HAP-1 (cell line): ENCODE data around the gene TUB.

Experiments used
- DNase-seq, 2 experiments: peaks; one replicate each; pipeline ENCODE4 v3.0.0-alpha.2; 2016 to 2020; ENCODE audit warnings: low spot score in 2 of 2
- H3K27me3 ChIP-seq: fragments of 250-450 bp; sonication (Bioruptor Pico); 2 replicates; pipeline ENCODE4 v1.5.1; 2020; ENCODE audit warnings: low read depth, mild to moderate bottlenecking, moderate library complexity
- H3K36me3 ChIP-seq: fragments of 250-450 bp; sonication (Bioruptor Pico); replicated peaks from 2 replicates; pipeline ENCODE4 v1.5.1; 2020; ENCODE audit warnings: mild to moderate bottlenecking
- H3K4me1 ChIP-seq: fragments of 250-450 bp; sonication (Bioruptor Pico); 2 replicates; pipeline ENCODE4 v1.5.1; 2020; ENCODE audit warnings: mild to moderate bottlenecking
- H3K4me3 ChIP-seq: fragments of 250-450 bp; sonication (Bioruptor Pico); 2 replicates; pipeline ENCODE4 v1.5.1; 2020; ENCODE audit warnings: mild to moderate bottlenecking, moderate library complexity
- H3K9me3 ChIP-seq: fragments of 250-450 bp; sonication (Bioruptor Pico); 2 replicates; pipeline ENCODE4 v1.5.1; 2020; ENCODE audit warnings: mild to moderate bottlenecking, moderate library complexity
- in situ Hi-C: fragments of 300-500 bp; cut with MboI; formaldehyde crosslinking; loops from 3 replicates; pipeline ENCODE4 v1.14.3; 2020; ENCODE audit warnings: low sequenced_read_pairs, inconsistent platforms, mixed read lengths

Gene TUB

GRCh38 chr11:8068605-8069221 is 12.3 kb upstream of the TUB start:
- no peaks in the 10 kb centered on the region for H3K4me1 ChIP-seq
- in situ Hi-C loops, result no loop called here
- no peak for DNase-seq
- H3K9me3 ChIP-seq, result no peaks in the 10 kb centered on the region
- peaks cover 9% of the 10 kb centered on the region for H3K27me3 ChIP-seq
- no peak overlapping the region for H3K4me3 ChIP-seq
- no peaks in the 10 kb centered on the region for H3K36me3 ChIP-seq

GRCh38 chr11:8069771-8070170 is 11.2 kb upstream of the TUB start:
- in situ Hi-C loops, result no loop called here
- Histone ChIP-seq H3K4me1 (no peaks in the 10 kb centered on the region), H3K36me3 (no peaks in the 10 kb centered on the region), H3K9me3 (no peaks in the 10 kb centered on the region), H3K4me3 (no peak overlapping the region), H3K27me3 (peaks cover 9% of the 10 kb centered on the region)
- no peak for DNase-seq

GRCh38 chr11:8070417-8071115 is 10.4 kb upstream of the TUB start:
- Histone ChIP-seq H3K9me3 (no peaks in the 10 kb centered on the region), H3K36me3 (no peaks in the 10 kb centered on the region), H3K4me3 (no peak overlapping the region), H3K27me3 (peaks cover 9% of the 10 kb centered on the region), H3K4me1 (peaks cover 3% of the 10 kb centered on the region; the same call in 1 of the 2 replicates)
- in situ Hi-C loops, result no loop called here
- DNase-seq, result peak in 1 of 2 experiments; percentile 43

GRCh38 chr11:8071616-8072581 is 9.1 kb upstream of the TUB start:
- Histone ChIP-seq H3K4me3 (no peak overlapping the region), H3K9me3 (no peaks in the 10 kb centered on the region), H3K36me3 (no peaks in the 10 kb centered on the region), H3K27me3 (peaks cover 9% of the 10 kb centered on the region), H3K4me1 (peaks cover 3% of the 10 kb centered on the region; the same call in 1 of the 2 replicates)
- in situ Hi-C loops, result no loop called here
- DNase-seq, result no peak

- no peaks in the 10 kb centered on the region for H3K9me3 ChIP-seq
- peaks cover 3% of the 10 kb centered on the region; the same call in 1 of the 2 replicates for H3K4me1 ChIP-seq
- peaks cover 9% of the 10 kb centered on the region for H3K27me3 ChIP-seq
- H3K4me3 ChIP-seq, result no peak overlapping the region
- peak in 1 of 2 experiments; percentile 30 for DNase-seq
- no peaks in the 10 kb centered on the region for H3K36me3 ChIP-seq
- in situ Hi-C loops, result no loop called here
Observed at GRCh38 chr11:8075119-8075726, 5.8 kb upstream of the TUB start.

GRCh38 chr11:8079111-8079675 is 1.8 kb upstream of the TUB start:
- Histone ChIP-seq H3K9me3 (no peaks in the 10 kb centered on the region), H3K4me3 (no peak overlapping the region), H3K4me1 (peaks cover 22% of the 10 kb centered on the region), H3K27me3 (no peaks in the 10 kb centered on the region), H3K36me3 (peaks cover 5% of the 10 kb centered on the region; the same call in 1 of the 2 replicates)
- in situ Hi-C loops, result no loop called here
- no peak for DNase-seq

- peaks cover 5% of the 10 kb centered on the region; the same call in 1 of the 2 replicates for H3K36me3 ChIP-seq
- in situ Hi-C loops, result no loop called here
- H3K4me3 ChIP-seq, result peak overlapping the region; percentile 39
Observed at GRCh38 chr11:8080069-8080670, 841 bp upstream of the TUB start.

GRCh38 chr11:8081591-8082250 is 710 bp downstream of the TUB start:
- H3K9me3 ChIP-seq, result no peaks in the 10 kb centered on the region
- DNase-seq, result peak in 1 of 2 experiments; percentile 37
- peak overlapping the region; percentile 67 for H3K4me3 ChIP-seq
- peaks cover 19% of the 10 kb centered on the region for H3K4me1 ChIP-seq
- peaks cover 5% of the 10 kb centered on the region; the same call in 1 of the 2 replicates for H3K36me3 ChIP-seq
- no peaks in the 10 kb centered on the region for H3K27me3 ChIP-seq
- in situ Hi-C loops, result no loop called here

More at GRCh38 chr11:8080069-8080670, 841 bp upstream of the TUB start:
- Histone ChIP-seq H3K9me3 (no peaks in the 10 kb centered on the region), H3K4me1 (peaks cover 20% of the 10 kb centered on the region), H3K27me3 (no peaks in the 10 kb centered on the region)
- DNase-seq, result no peak

- Histone ChIP-seq H3K27me3 (no peaks in the 10 kb centered on the region), H3K4me1 (peaks cover 19% of the 10 kb centered on the region), H3K4me3 (peak overlapping the region; percentile 67), H3K36me3 (peaks cover 5% of the 10 kb centered on the region; the same call in 1 of the 2 replicates), H3K9me3 (no peaks in the 10 kb centered on the region)
- peak; percentile 58 to 84 for DNase-seq
- in situ Hi-C loops, result no loop called here
Observed at GRCh38 chr11:8082391-8083087, 1.5 kb downstream of the TUB start.

GRCh38 chr11:8083088-8083395 is 2.0 kb downstream of the TUB start:
- Histone ChIP-seq H3K4me3 (peak overlapping the region; percentile 67), H3K4me1 (peaks cover 19% of the 10 kb centered on the region), H3K36me3 (peaks cover 5% of the 10 kb centered on the region; the same call in 1 of the 2 replicates), H3K9me3 (no peaks in the 10 kb centered on the region), H3K27me3 (no peaks in the 10 kb centered on the region)
- DNase-seq, result no peak
- in situ Hi-C loops, result no loop called here

GRCh38 chr11:8083871-8084281 is 2.9 kb downstream of the TUB start:
- H3K4me3 ChIP-seq, result no peak overlapping the region
- peaks cover 19% of the 10 kb centered on the region for H3K4me1 ChIP-seq
- in situ Hi-C loops, result no loop called here
- no peak for DNase-seq
- peaks cover 5% of the 10 kb centered on the region; the same call in 1 of the 2 replicates for H3K36me3 ChIP-seq
- no peaks in the 10 kb centered on the region for H3K27me3 ChIP-seq
- no peaks in the 10 kb centered on the region for H3K9me3 ChIP-seq

GRCh38 chr11:8084352-8084751 is 3.3 kb downstream of the TUB start:
- in situ Hi-C loops, result no loop called here
- DNase-seq, result no peak
- H3K4me3 ChIP-seq, result no peak overlapping the region
- H3K27me3 ChIP-seq, result no peaks in the 10 kb centered on the region
- no peaks in the 10 kb centered on the region for H3K9me3 ChIP-seq
- H3K36me3 ChIP-seq, result peaks cover 5% of the 10 kb centered on the region; the same call in 1 of the 2 replicates
- peaks cover 19% of the 10 kb centered on the region for H3K4me1 ChIP-seq
